OCI-LY3 (cell line): ENCODE measurements around the gene DENND2A.
"Not testable (repeated sequence)": the region's sequence is repeated elsewhere in the genome, so short reads cannot be mapped to it uniquely, and the experiment has no call there.

ENCODE experiments used
- CTCF ChIP-seq: fragments of 200-600, 300-600 bp; sonication (generic); IDR thresholded peaks from 2 replicates; pipeline ENCODE4 v1.5.1; 2014; ENCODE audit warnings: antibody characterized with exemption, low read length, low read depth
- EZH2phosphoT487 ChIP-seq: fragments of 200-600 bp; shearing (Covaris generic); IDR thresholded peaks from 2 replicates; pipeline ENCODE4 v1.6.1; 2018; ENCODE audit warnings: antibody characterized with exemption, mixed run types, low read depth

GRCh38 chr7:140507556-140507955 is 133.1 kb downstream of the DENND2A start:
- not testable (repeated sequence) for TF ChIP-seq CTCF, EZH2phosphoT487
